Hematopoietic multipotent progenitor cell treated with erythropoietin and hydrocortisone succinate and interleukin-3 and kit ligand, for 17 days (in vitro differentiated cells): ENCODE data around the gene LCTL.
"Not testable (repeated sequence)": the region's sequence is repeated elsewhere in the genome, so short reads cannot be mapped to it uniquely, and the experiment has no call there.

Source experiments
- DNase-seq: peaks from one replicate; pipeline ENCODE4 v3.0.0-alpha.2; 2015; ENCODE audit warnings: low spot score

The LCTL gene

GRCh38 chr15:66564136-66565041 is 1.4 kb downstream of the LCTL start:
- DNase-seq = no peak

GRCh38 chr15:66563566-66564110 is 2.2 kb downstream of the LCTL start:
- DNase-seq = no peak

- DNase-seq = no peak
Observed at GRCh38 chr15:66563126-66563525, 2.7 kb downstream of the LCTL start.

GRCh38 chr15:66560856-66561525 is 4.8 kb downstream of the LCTL start:
- no peak for DNase-seq

- no peak for DNase-seq
Observed at GRCh38 chr15:66558271-66558670, 7.5 kb downstream of the LCTL start.

- no peak for DNase-seq
Observed at GRCh38 chr15:66555685-66556084, 10.1 kb downstream of the LCTL start.

GRCh38 chr15:66545255-66545654 is 20.5 kb downstream of the LCTL start:
- DNase-seq = no peak

- DNase-seq = no peak
Observed at GRCh38 chr15:66542896-66543295, 22.9 kb downstream of the LCTL start.

- DNase-seq = no peak
Observed at GRCh38 chr15:66535056-66535455, 30.7 kb downstream of the LCTL start.

- no peak for DNase-seq
Observed at GRCh38 chr15:66524838-66525237, 41.0 kb downstream of the LCTL start.

GRCh38 chr15:66523926-66524325 is 41.9 kb downstream of the LCTL start:
- no peak for DNase-seq

GRCh38 chr15:66515901-66516322 is 49.9 kb downstream of the LCTL start:
- DNase-seq = no peak

- DNase-seq = no peak
Observed at GRCh38 chr15:66514586-66514985, 51.2 kb downstream of the LCTL start.

GRCh38 chr15:66508293-66508883 is 57.4 kb downstream of the LCTL start:
- DNase-seq = no peak

- DNase-seq = no peak
Observed at GRCh38 chr15:66505818-66506217, 60.0 kb downstream of the LCTL start.

GRCh38 chr15:66505430-66505811 is 60.4 kb downstream of the LCTL start:
- no peak for DNase-seq

- peak; percentile 85 for DNase-seq
Observed at GRCh38 chr15:66504563-66505429, 61.0 kb downstream of the LCTL start, which contains the start of the genes RPL4 and ZWILCH. RPL4 (minus strand) TSS chr15:66504855; CDS start chr15:66504790, 65 bp downstream. ZWILCH (plus strand) TSS chr15:66505326; CDS start chr15:66505339, 13 bp downstream.

- no peak for DNase-seq
Observed at GRCh38 chr15:66503780-66504562, 61.8 kb downstream of the LCTL start.

GRCh38 chr15:66503041-66503648 is 62.7 kb downstream of the LCTL start:
- not testable (repeated sequence) for DNase-seq

- no peak for DNase-seq
Observed at GRCh38 chr15:66502491-66502890, 63.3 kb downstream of the LCTL start.
